ENCODE results near the gene CPSF3. TPM values are rescaled to one million over a fixed set of nuclear protein-coding genes. Genes with fewer than 3 reads are reported as not detected.

The CPSF3 gene
- total RNA-seq, 1 donor from 2014 or later: 60.4 TPM

DNA sequence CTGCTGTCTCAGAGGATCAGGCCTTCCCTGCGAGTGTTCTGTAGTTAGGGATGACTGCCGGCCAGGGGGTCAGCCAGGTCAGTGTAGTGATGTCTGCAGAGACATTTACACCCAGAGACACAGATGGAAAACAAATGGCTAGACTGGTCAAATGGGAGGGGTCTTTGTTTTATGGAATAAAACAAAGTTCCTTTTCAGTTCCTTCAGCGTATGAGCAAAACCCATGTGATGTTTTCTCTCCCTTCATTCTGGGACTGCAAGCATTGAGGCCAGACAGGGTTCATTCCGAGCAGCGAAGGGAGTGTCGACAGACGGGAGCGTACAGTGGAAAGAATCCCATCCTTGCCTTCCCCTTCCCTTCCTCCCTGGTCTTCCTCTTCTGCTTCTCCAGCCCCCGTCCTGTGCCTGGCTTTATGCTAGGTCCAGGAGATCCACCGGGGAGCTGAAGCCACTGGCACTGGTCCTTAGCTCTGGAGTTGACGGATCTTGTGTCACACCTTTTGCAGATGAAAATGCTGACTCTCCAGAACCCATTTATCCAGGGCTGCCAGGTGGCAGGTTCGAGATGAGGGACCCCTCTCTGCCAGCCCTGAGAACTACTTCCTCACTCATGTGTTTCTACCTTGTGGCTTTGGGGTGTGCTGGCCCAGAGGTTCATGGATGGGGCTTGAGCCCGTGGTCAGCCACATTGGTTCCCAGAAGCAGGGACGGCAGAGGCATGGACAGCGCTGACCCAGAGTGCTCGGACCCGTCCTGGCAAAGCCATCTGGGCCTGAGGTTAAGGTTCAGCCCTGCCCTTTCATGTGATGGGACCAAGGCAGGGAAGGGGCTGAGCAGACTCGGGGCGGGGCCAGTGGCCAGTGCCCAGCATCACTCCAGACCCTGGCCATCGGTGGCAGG is 24.3 kb upstream of the CPSF3 start:
- peaks cover 19% of the 10 kb centered on the region for H3K36me3 Mint-ChIP-seq (ENCODE audit: insufficient read depth)
- DNase-seq (ENCODE audit: low spot score, unreplicated experiment): no peak
- no peaks in the 10 kb centered on the region for H3K9me3 Mint-ChIP-seq (ENCODE audit: low read depth)
- H3K4me3 Mint-ChIP-seq (ENCODE audit: low read depth): no peak overlapping the region
- peak overlapping the region; percentile 82 for H3K27ac Mint-ChIP-seq
- H3K27me3 Mint-ChIP-seq: no peaks in the 10 kb centered on the region
- H3K4me1 Mint-ChIP-seq (ENCODE audit: low read depth): peaks cover 4% of the 10 kb centered on the region
- TF ChIP-seq, protein P1, sequence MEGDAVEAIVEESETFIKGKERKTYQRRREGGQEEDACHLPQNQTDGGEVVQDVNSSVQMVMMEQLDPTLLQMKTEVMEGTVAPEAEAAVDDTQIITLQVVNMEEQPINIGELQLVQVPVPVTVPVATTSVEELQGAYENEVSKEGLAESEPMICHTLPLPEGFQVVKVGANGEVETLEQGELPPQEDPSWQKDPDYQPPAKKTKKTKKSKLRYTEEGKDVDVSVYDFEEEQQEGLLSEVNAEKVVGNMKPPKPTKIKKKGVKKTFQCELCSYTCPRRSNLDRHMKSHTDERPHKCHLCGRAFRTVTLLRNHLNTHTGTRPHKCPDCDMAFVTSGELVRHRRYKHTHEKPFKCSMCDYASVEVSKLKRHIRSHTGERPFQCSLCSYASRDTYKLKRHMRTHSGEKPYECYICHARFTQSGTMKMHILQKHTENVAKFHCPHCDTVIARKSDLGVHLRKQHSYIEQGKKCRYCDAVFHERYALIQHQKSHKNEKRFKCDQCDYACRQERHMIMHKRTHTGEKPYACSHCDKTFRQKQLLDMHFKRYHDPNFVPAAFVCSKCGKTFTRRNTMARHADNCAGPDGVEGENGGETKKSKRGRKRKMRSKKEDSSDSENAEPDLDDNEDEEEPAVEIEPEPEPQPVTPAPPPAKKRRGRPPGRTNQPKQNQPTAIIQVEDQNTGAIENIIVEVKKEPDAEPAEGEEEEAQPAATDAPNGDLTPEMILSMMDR (IDR thresholded peaks at IDR 0.05; ENCODE audit: unreplicated experiment): no peak

DNA sequence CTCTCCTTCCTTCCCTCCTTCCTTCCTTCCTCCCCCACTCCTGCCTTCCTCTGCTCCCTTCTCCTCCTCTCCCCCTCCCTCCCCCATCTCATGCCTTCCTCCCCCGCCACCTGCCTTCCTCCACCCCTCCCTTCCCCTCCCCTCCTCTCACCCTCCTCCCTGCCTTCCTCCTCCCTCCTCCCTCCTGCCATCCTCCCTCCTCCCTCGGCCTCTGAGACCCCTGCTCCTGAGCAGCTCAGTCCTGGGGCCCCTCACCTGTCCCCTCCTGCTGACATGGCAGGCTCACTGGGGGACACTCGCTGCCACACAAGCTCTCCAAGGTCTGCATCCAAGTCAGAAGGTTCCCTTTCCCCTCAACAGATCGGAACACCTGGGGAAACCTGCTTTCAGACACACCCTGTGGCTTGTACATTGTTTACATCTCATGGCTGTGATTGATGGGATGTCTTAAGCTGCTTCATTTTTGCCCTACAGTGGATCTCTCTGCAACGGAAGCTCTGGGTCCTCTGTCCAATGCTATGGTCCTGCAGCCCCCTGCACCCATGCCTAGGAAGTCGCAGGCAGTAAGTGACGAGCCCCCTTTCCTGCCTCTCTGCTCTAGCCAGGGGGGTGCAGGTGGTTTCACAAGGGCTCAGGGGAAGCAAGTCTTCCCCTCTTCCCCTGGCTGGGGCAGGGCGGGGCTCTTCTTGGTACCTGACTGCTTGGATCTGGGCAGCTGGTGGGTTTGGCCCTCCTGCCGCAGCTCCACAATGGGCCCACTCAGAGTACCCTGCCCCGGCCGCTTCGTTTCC is 23.0 kb upstream of the CPSF3 start:
- Mint-ChIP-seq H3K27ac (peak overlapping the region; percentile 92), H3K9me3 (ENCODE audit: low read depth) (no peaks in the 10 kb centered on the region), H3K27me3 (no peaks in the 10 kb centered on the region), H3K4me3 (ENCODE audit: low read depth) (no peak overlapping the region), H3K36me3 (ENCODE audit: insufficient read depth) (peaks cover 17% of the 10 kb centered on the region), H3K4me1 (ENCODE audit: low read depth) (peaks cover 4% of the 10 kb centered on the region)
- TF ChIP-seq, protein P1 (IDR thresholded peaks at IDR 0.05; ENCODE audit: unreplicated experiment): no peak
- no peak for DNase-seq (ENCODE audit: low spot score, unreplicated experiment)

GRCh38 chr2:9401059-9401547 is 22.4 kb upstream of the CPSF3 start:
- H3K9me3 Mint-ChIP-seq (ENCODE audit: low read depth): no peaks in the 10 kb centered on the region
- H3K4me3 Mint-ChIP-seq (ENCODE audit: low read depth): no peak overlapping the region
- H3K27ac Mint-ChIP-seq: peak overlapping the region; percentile 89
- DNase-seq (ENCODE audit: low spot score, unreplicated experiment): no peak
- peaks cover 4% of the 10 kb centered on the region for H3K4me1 Mint-ChIP-seq (ENCODE audit: low read depth)
- H3K27me3 Mint-ChIP-seq: no peaks in the 10 kb centered on the region
- TF ChIP-seq, protein P1 (IDR thresholded peaks at IDR 0.05; ENCODE audit: unreplicated experiment): no peak
- H3K36me3 Mint-ChIP-seq (ENCODE audit: insufficient read depth): peaks cover 15% of the 10 kb centered on the region

DNA sequence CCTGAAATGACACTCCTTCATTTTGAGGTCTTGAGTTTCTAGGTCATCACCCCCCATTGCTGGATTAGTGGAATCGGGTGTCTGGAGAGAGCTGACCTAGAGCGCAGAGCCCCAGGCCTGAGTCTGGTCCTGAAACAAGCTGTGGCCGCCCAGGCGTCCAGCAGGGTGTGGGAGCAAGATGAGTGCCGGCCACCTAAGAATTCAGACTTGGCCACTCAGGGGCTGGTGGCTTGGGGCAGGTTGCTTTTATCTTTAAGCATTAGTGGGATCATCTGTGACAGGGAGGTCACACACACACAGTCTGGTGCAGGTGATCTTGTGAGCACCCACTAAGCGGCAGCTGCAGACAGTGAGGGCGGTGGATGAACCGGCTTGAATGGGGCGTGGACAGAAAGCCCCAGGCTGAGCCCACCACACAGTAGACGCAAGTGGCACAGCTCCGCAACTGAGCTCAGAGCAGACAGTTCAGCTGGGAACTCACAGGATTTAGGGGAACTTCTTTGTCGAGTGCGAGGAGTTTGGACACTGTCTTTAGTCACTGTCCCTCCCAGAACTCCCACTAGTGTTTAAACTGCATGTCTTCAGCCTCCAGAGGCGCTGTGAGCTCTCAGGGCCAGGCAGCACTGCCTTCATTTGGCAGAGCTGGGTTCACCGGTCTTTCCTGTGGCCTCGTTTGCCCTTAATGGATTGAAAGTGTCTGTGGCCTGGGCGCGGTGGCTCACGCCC is 21.6 kb upstream of the CPSF3 start:
- Mint-ChIP-seq H3K27me3 (no peaks in the 10 kb centered on the region), H3K36me3 (ENCODE audit: insufficient read depth) (peaks cover 16% of the 10 kb centered on the region), H3K27ac (no peak overlapping the region), H3K4me3 (ENCODE audit: low read depth) (no peak overlapping the region), H3K4me1 (ENCODE audit: low read depth) (peaks cover 6% of the 10 kb centered on the region), H3K9me3 (ENCODE audit: low read depth) (no peaks in the 10 kb centered on the region)
- no peak for DNase-seq (ENCODE audit: low spot score, unreplicated experiment)
- TF ChIP-seq, protein P1 (IDR thresholded peaks at IDR 0.05; ENCODE audit: unreplicated experiment): no peak

GRCh38 chr2:9403924-9404323 is 19.5 kb upstream of the CPSF3 start:
- H3K4me3 Mint-ChIP-seq (ENCODE audit: low read depth): no peak overlapping the region
- no peak overlapping the region for H3K27ac Mint-ChIP-seq
- H3K27me3 Mint-ChIP-seq: no peaks in the 10 kb centered on the region
- no peaks in the 10 kb centered on the region for H3K9me3 Mint-ChIP-seq (ENCODE audit: low read depth)
- H3K36me3 Mint-ChIP-seq (ENCODE audit: insufficient read depth): peaks cover 12% of the 10 kb centered on the region
- no peak for DNase-seq (ENCODE audit: low spot score, unreplicated experiment)
- peaks cover 17% of the 10 kb centered on the region for H3K4me1 Mint-ChIP-seq (ENCODE audit: low read depth)
- TF ChIP-seq, protein P1 (IDR thresholded peaks at IDR 0.05; ENCODE audit: unreplicated experiment): no peak
